ENCODE results near the gene FCSK.
"Not testable (repeated sequence)": the region's sequence is repeated elsewhere in the genome, so short reads cannot be mapped to it uniquely, and the experiment has no call there.

FCSK gene

GRCh38 chr16:70454222-70455034 lies at the start of gene FCSK:
FCSK (plus strand) TSS chr16:70454595; CDS start chr16:70463191, 8,596 bp downstream.
- DNase-seq: peak; percentile 66 to 80 (median 68)

- DNase-seq: not testable (repeated sequence)
Measured at GRCh38 chr16:70406104-70406503, 48.3 kb upstream of the FCSK start.

GRCh38 chr16:70407811-70408274 lies 46.6 kb upstream of the FCSK start:
- DNase-seq: no peak

- DNase-seq: no peak
Measured at GRCh38 chr16:70410734-70411133, 43.7 kb upstream of the FCSK start.

- DNase-seq: no peak
Measured at GRCh38 chr16:70412385-70412784, 42.0 kb upstream of the FCSK start.

- DNase-seq: not testable (repeated sequence)
Measured at GRCh38 chr16:70413572-70413971, 40.8 kb upstream of the FCSK start.

GRCh38 chr16:70416748-70417616 lies 37.4 kb upstream of the FCSK start:
- DNase-seq: no peak

- DNase-seq: no peak
Measured at GRCh38 chr16:70417661-70418060, 36.7 kb upstream of the FCSK start.

GRCh38 chr16:70418274-70418992 lies 36.0 kb upstream of the FCSK start:
- DNase-seq: no peak

- DNase-seq: no peak
Measured at GRCh38 chr16:70418993-70419318, 35.4 kb upstream of the FCSK start.

- DNase-seq: no peak
Measured at GRCh38 chr16:70419384-70420327, 34.7 kb upstream of the FCSK start.

GRCh38 chr16:70421014-70421413 lies 33.4 kb upstream of the FCSK start:
- no peak for DNase-seq

GRCh38 chr16:70421473-70422311 lies 32.7 kb upstream of the FCSK start:
- no peak for DNase-seq

- DNase-seq: no peak
Measured at GRCh38 chr16:70422543-70422942, 31.9 kb upstream of the FCSK start.

GRCh38 chr16:70427786-70428177 lies 26.6 kb upstream of the FCSK start:
- no peak for DNase-seq

- peak; percentile 96 to 98 (median 98) for DNase-seq
Measured at GRCh38 chr16:70428178-70428998, 26.0 kb upstream of the FCSK start.

- DNase-seq: no peak
Measured at GRCh38 chr16:70429888-70430666, 24.3 kb upstream of the FCSK start.

GRCh38 chr16:70430667-70431536 lies 23.5 kb upstream of the FCSK start:
- peak; percentile 95 to 99 (median 96) for DNase-seq
